RPMI8226 (cell line): ENCODE measurements around the gene ILKAP.
A peak's percentile ranks its signal among the peaks of the same experiment; 100 is the strongest.

Source experiments
- DNase-seq: peaks from one replicate; pipeline ENCODE4 v3.0.0-alpha.2; 2015

The ILKAP gene

GRCh38 chr2:238236571-238236970 is 33.1 kb upstream of the ILKAP start:
- no peak for DNase-seq

- no peak for DNase-seq
These were observed 32.4 kb upstream of the ILKAP start for GRCh38 chr2:238235856-238236255.

- DNase-seq = no peak
These were observed 31.8 kb upstream of the ILKAP start for GRCh38 chr2:238235331-238235732.

GRCh38 chr2:238233625-238234024 is 30.1 kb upstream of the ILKAP start:
- DNase-seq = no peak

GRCh38 chr2:238231809-238232208 is 28.3 kb upstream of the ILKAP start:
- no peak for DNase-seq

GRCh38 chr2:238231251-238231793 is 27.8 kb upstream of the ILKAP start:
- no peak for DNase-seq

GRCh38 chr2:238230699-238231098 is 27.2 kb upstream of the ILKAP start:
- DNase-seq = no peak

GRCh38 chr2:238228700-238229099 is 25.2 kb upstream of the ILKAP start:
- no peak for DNase-seq

GRCh38 chr2:238227587-238228032 is 24.1 kb upstream of the ILKAP start:
- no peak for DNase-seq

GRCh38 chr2:238226698-238227586 is 23.4 kb upstream of the ILKAP start:
- no peak for DNase-seq

GRCh38 chr2:238225911-238226697 is 22.6 kb upstream of the ILKAP start:
- DNase-seq = no peak

GRCh38 chr2:238225121-238225520 is 21.6 kb upstream of the ILKAP start:
- DNase-seq = no peak

GRCh38 chr2:238224356-238225035 is 21.0 kb upstream of the ILKAP start:
- DNase-seq = no peak

GRCh38 chr2:238220892-238221521 is 17.5 kb upstream of the ILKAP start:
- DNase-seq = no peak

- DNase-seq = no peak
These were observed 16.9 kb upstream of the ILKAP start for GRCh38 chr2:238220274-238220891.

GRCh38 chr2:238216651-238217184 is 13.2 kb upstream of the ILKAP start:
- no peak for DNase-seq

- DNase-seq = no peak
These were observed 3.5 kb upstream of the ILKAP start for GRCh38 chr2:238207006-238207405.

GRCh38 chr2:238203973-238204683 is 633 bp upstream of the ILKAP start:
- no peak for DNase-seq

GRCh38 chr2:238202326-238203093 is 985 bp downstream of the ILKAP start:
- peak; percentile 10 for DNase-seq

- no peak for DNase-seq
These were observed 13.1 kb downstream of the ILKAP start for GRCh38 chr2:238190445-238190844.
